HG03439 (cell line): ENCODE results near the gene TMEM198.

Experiments
- ATAC-seq: cut with Tn5 transposase; IDR thresholded peaks from one replicate; pipeline ENCODE4 v1.9.1; 2021; ENCODE audit warnings: mild to moderate bottlenecking, moderate library complexity; ENCODE audit not compliant: unreplicated experiment

TMEM198 gene

GRCh38 chr2:219508971-219509779, 34.7 kb upstream of the TMEM198 start:
- peak; percentile 13 for ATAC-seq

DNA sequence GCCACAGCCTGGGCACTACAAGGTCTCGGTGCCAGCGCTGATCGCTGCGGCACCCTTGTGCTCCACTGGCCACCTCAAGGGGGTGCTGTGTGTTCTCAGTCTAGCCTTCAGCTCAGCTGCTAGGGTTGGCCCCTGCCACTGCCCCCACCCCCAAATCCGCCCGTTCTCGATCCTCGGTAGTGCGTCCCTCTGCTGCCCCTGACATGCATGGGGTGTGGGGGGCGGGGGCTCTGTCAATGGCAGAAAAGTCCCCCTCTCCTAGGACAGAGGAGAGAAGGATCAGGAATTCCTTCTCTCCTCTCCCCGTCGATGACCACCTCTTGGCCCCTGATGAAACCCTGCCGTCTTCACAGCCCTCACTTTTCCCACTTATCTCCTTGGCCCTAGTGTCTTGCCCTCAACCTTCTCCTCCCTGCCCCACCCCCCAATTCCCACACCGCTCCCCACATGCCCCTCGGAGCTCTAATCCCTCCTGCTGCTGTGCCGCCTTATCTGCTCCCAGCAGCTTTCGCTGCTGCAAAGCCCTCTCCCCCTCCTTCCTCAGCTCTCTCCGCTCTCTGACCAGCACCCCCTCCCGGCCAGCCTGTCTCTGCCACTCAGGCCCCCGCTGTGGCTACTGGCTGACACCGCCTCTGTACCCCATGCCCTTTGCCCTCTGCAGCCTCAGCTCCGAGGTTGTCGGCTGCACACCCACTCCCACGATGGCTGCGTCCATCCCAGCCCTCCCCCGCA, 33.9 kb upstream of the TMEM198 start:
- ATAC-seq: peak; percentile 47

DNA sequence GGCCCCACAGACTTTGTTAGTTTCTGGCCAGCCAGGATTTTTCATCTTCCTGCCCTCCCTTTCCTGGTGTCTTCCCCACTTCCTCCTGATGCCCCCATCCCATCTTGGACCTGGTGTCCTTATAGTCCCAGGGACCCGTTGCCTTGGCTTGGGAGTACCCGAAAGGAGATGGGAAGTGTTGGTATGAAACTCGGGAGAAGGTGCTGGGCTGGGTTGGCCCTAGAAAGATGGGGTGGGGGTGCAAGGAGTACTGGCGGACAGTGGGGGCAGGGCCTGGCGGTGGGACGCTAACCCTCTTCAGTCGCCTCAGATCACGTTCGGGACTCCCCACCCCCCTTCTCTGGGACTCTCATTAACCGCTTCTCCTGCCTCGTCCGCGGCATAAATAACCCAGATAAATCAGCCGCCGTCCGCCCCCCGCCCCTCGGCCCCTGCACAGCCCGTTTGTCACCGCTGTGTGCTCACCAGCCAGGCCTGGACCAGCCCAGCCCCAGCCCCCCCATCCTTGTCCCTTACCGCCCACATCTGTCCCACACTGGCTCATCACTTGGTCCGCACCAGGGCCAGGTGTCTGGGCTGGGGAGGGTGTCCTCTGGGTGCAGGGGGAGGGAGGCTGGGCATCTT, 33.2 kb upstream of the TMEM198 start:
- no peak for ATAC-seq

GRCh38 chr2:219511547-219512325, 32.1 kb upstream of the TMEM198 start:
- no peak for ATAC-seq

DNA sequence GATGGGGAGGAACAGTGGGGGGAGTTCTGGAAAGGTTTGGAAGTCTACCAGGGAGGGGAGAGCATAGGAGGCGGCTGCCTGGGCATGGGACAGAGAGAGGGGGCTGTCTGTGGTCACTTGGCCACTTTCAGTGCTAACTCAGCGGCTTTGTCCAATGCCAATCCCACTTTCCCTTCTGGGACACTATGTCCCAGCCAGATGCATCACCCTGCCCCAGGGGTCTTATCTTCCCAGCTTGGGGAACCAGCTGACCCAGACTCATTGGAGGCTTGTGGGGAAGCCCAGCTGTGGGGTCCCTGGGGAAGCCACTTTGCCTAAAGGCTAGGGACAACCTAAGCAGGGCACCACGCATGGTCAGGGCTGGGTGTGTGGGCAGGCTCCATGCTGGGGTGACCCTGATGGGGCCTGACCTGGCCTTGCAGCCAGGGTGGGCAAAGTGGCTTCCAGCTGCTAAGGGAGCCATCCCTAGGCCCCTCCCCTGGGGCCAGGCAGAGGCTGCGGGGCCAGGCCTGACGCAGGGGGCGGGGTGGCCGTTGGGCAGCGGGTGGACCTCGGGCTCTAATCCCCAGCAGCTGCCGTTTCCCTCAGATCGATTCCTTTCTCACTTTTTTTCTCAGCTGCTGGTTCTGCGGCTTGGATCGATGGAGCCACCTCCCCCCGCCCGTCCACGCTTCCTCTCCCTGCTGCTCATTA, 31.2 kb upstream of the TMEM198 start:
- no peak for ATAC-seq

- ATAC-seq: no peak
These were observed 30.0 kb upstream of the TMEM198 start for GRCh38 chr2:219513787-219514186.

GRCh38 chr2:219514196-219514761, 29.5 kb upstream of the TMEM198 start, which contains the start of gene ASIC4:
TSS of gene ASIC4 (plus strand) at chr2:219514482. CDS start at chr2:219514725, 243 bp downstream.
- no peak for ATAC-seq

DNA sequence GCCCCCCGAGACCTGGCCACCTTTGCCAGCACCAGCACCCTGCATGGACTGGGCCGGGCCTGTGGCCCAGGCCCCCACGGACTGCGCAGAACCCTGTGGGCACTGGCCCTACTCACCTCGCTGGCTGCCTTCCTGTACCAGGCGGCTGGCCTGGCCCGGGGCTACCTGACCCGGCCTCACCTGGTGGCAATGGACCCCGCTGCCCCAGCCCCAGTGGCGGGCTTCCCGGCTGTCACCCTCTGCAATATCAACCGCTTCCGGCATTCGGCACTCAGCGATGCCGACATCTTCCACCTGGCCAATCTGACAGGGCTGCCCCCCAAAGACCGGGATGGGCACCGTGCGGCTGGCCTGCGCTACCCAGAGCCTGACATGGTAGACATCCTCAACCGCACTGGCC, 29.0 kb upstream of the TMEM198 start:
- no peak for ATAC-seq

GRCh38 chr2:219515874-219516629, 27.8 kb upstream of the TMEM198 start:
- ATAC-seq: no peak

DNA sequence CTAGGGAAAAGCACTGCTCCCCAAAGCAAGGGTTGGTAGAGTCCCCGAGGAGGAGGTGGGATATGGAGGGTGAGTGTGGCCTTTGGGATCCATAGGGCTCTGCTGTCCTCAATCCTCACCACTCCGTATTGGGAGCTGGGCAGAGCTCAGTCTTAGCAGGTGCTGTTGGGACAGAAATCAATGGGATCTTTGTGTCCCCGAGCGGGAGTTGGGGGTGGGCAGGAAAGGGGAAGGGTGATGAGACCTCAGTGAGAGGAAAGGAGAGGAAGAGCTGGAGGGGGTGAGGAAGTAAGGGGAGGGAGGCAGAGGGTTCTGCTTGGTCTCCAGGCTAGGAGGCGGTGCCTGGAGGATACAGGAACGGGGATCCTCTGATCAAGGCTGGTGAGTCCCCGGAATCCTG, 26.9 kb upstream of the TMEM198 start:
- ATAC-seq: no peak

- no peak for ATAC-seq
These were observed 25.7 kb upstream of the TMEM198 start for GRCh38 chr2:219517954-219518778.

GRCh38 chr2:219519526-219519916, 24.3 kb upstream of the TMEM198 start:
- ATAC-seq: no peak

DNA sequence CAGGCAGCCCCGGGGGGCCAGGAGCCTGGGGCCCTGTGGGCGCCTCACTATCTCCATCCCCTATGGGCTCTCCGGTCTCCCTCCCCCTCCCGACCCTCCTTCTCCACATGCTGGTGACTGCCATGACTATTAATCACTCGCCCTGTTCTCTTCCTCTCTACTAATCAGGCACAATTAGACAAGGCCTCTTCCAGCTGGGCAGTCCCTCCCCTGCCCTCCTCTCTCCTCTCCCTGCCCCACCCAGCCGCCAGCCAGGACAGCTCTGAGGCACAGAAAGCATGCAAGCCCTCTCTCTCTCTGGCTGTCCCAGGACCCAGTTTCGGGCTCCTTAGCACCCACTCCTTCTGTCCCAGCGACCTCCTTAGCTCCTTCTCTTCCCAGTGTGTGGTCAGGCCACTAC, 23.7 kb upstream of the TMEM198 start:
- ATAC-seq: no peak

- no peak for ATAC-seq
These were observed 22.6 kb upstream of the TMEM198 start for GRCh38 chr2:219521066-219521880.

GRCh38 chr2:219522111-219523030, 21.5 kb upstream of the TMEM198 start:
- ATAC-seq: no peak

GRCh38 chr2:219523031-219523671, 20.7 kb upstream of the TMEM198 start:
- ATAC-seq: no peak
